ENCODE results near the gene DRC7.
A peak's percentile ranks its signal among the peaks of the same experiment; 100 is the strongest.
"Not testable (repeated sequence)": the region's sequence is repeated elsewhere in the genome, so short reads cannot be mapped to it uniquely, and the experiment has no call there.

The DRC7 gene

GRCh38 chr16:57721356-57722209 is 27.0 kb downstream of the DRC7 start:
- DNase-seq: no peak

DNA sequence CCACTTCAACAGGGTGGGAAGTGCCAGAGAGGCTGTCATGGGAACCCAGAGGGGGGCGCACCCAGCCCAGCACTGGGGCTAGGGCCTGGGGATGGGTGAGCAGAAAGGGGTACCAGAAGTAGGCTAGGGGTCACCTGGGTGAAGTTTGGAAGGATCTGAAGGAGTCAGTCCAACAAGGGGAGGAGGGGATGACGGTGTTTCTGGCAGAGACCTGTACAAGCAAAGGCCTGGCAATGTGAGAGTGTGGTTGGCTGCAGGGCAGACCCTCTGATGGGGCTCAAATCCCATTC is 27.5 kb downstream of the DRC7 start:
- DNase-seq: no peak

GRCh38 chr16:57722651-57723050 is 28.0 kb downstream of the DRC7 start:
- DNase-seq: no peak

GRCh38 chr16:57723170-57723569 is 28.6 kb downstream of the DRC7 start:
- no peak for DNase-seq

- DNase-seq: no peak
Observed at GRCh38 chr16:57724531-57724930, 29.9 kb downstream of the DRC7 start.

GRCh38 chr16:57725151-57725550 is 30.5 kb downstream of the DRC7 start:
- DNase-seq: no peak

- no peak for DNase-seq
Observed at GRCh38 chr16:57725554-57725953, 30.9 kb downstream of the DRC7 start.

- no peak for DNase-seq
Observed at GRCh38 chr16:57725976-57726375, 31.4 kb downstream of the DRC7 start.

DNA sequence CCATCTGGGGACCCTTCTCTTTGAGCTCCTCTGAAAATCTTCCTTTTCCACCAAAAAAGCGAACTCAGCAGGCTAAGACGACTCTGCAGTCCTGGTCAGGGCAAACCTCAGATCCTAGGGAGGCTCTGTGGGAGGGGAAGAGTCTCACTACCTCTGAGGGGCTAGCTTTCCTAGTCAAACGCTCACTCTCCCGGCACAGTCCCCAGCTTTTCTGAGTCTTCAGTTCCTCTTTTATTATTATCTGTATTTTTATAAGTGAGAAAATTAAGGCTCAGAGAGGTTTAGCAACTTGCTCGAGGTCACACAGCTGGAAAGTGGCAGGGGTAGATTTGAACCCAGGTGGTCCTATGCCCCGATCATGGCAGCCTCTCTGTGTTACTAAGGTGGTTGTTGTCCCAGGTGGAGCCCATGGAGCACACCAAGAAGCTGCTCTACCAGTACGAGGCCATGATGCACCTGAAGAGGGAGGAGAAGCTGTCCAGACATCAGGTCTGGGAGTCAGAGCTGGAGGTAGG is 31.9 kb downstream of the DRC7 start:
- DNase-seq: no peak

DNA sequence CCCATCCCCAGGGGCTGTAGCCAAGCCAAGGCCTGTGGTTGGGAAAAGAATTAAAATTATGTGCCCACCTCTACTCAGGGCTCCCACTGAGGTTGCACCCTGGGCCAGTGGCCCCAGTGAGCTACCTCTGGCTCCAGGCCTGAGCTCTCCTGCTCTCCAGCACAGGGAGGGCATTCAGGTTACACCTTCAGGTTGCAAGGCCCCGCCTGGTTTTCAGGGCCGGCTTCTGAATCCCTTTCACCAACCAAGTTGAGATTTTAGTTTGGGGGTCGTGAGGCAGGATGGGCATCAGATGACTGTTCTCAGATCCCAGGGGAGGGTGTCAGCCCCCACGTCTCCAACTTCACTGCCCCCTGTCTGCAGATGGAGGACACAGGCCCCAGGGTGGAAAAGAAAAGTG is 33.0 kb downstream of the DRC7 start:
- no peak for DNase-seq

GRCh38 chr16:57728336-57729181 is 34.0 kb downstream of the DRC7 start:
- no peak for DNase-seq

DNA sequence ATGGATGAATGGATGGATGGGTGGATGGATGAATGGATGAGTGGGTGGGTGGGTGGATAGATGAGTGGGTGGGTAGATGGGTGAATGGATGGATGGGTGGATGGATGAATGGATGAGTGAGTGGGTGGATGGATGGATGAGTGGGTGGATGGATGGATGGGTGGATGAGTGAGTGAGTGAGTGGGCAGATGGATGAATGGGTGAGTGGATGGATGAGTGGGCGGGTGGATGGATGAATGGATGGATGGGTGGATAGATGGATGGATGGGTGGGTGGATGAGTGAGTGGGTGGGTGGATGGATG is 34.5 kb downstream of the DRC7 start:
- DNase-seq: no peak

DNA sequence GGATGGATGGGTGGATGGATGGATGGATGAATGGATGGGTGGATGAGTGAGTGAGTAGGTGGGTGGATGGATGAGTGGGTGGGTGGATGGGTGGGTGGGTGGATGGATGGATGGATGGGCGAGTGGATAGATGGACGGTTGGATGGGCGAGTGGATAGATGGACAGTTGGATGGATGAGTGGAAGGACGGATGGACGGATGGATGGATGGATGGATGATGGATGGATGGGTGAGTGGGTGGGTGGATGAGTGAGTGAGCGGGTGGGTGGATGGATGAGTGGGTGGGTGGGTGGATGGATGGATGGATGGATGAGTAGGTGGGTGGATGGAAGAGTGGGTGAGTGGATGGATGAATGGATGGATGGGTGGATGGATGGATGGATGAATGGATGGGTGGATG is 35.2 kb downstream of the DRC7 start:
- DNase-seq: not testable (repeated sequence)

- DNase-seq: no peak
Observed at GRCh38 chr16:57730771-57731730, 36.4 kb downstream of the DRC7 start.

DNA sequence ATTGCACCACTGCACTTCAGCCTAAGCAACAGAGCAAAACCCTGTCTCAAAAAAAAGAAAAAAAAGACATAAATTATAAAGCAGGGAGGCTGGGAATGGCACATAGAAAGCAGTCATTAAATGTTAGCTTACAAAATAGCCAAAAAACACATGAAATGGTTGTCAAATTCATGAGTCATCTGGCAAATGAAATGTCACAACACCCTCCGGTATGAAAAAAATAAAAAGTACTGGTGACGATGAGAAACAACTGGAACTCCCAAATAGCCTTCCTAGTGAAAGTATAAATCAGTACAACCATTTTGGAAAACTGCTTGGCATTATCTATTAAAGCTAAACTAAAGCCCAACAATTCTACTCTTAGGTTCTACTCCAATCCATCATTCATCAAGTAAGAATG is 37.4 kb downstream of the DRC7 start:
- no peak for DNase-seq

DNA sequence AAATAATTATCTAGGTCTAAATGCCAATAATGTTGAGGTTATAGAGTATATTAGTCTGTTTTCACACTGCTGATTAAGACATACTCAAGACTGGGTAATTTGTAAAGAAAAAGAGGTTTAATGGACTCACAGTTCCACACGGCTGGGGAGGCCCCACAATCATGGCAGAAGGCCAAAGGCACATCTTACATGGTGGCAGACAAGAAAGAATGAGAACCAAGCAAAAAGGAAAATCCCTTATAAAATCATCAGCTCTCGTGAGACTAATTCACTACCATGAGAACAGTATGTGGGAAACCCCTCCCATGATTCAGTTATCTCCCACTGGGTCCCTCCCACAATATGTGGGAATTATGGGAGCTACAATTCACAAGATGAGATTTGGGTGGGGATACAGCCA is 38.1 kb downstream of the DRC7 start:
- no peak for DNase-seq

DNA sequence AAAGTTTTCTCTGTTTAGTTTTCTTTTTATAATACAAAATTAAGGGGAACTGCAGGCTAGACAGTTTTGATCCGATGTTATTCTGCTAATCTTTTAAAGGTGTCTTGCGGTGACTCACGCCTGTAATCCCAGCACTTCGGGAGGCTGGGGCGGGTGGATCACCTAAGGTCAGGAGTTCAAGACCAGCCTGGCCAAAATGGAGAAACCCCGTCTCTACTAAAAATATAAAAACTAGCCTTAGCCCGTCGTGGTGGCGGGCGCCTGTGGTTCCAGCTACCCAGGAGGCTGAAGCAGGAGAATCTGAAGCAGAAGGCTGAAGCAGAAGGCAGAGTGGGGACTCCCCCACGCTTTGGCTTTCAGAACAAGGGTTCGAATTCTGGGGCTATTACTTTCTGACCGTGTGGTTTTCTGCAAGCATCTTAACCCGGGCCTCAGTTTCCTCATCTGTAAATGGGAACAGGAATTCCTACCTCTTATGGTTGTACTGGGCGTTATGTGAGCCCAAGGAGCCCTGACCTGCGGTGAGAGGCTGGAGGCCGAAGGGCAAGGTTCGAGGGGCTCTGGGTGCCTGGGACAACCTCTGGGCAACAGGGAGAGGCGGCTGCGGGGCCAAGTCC is 39.8 kb downstream of the DRC7 start:
- no peak for DNase-seq

GRCh38 chr16:57734925-57735754 is 40.5 kb downstream of the DRC7 start:
- DNase-seq: peak; percentile 94

DNA sequence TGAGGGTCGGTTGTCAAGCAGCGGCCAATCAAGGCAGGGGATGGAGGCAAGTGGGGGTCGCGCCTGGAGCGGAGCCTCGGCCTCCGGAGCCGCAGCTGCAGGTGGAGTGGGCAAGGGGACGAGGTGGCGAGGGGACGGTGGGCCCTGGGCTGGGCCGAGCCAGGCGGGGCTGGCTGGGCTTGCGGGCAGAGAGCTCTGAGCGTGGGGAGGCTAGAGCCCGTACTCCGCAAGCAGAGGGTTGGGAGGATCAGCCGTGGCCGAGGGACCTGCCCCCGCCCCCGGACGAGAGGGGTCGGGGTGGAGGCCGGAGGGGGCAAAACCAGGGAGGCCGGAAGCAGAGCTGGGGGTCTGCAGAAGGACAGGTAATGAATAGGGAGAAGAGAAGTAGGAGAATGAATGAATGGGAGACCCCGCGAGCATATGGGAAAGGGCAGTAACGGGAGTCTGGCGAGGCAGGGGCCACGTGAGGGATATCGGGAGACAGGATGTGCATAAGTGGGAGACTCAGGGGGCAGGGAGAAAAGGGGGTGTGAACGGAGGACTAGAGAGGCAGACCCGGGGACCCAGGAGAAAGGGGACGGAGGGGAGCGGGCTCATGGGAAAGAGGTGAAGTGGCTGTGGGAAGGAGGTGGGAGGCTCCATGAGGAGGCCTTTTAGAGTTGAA is 41.3 kb downstream of the DRC7 start, which contains the start of gene KATNB1:
KATNB1 (plus strand) TSS at position 16 of the 664 bp plus-strand sequence. CDS start 1,474 bp downstream, outside the sequence.
- DNase-seq: no peak

- DNase-seq: no peak
Observed at GRCh38 chr16:57736419-57737351, 42.1 kb downstream of the DRC7 start.
